Smooth muscle cell (in vitro differentiated cells): ENCODE measurements around the gene PKD1. TPM values are rescaled to one million over a fixed set of nuclear protein-coding genes. Genes with fewer than 3 reads are reported as not detected.

Source experiments
- DNase-seq: peaks from one replicate; lab custom pipeline; 2025; ENCODE audit not compliant: unreplicated experiment; lab: John Stamatoyannopoulos, UW
- H2AFZ ChIP-seq: fragments of 200-600 bp; sonication (generic); 2 replicates; pipeline ENCODE4 v1.6.0; 2016; ENCODE audit warnings: antibody characterized with exemption, low read depth, mild to moderate bottlenecking
- H3F3A ChIP-seq: fragments of 200-600 bp; sonication (generic); 2 replicates; pipeline ENCODE4 v1.6.0; 2017; ENCODE audit warnings: antibody characterized with exemption, low read depth
- H3K27ac ChIP-seq: fragments of 200-600 bp; sonication (generic); 2 replicates; pipeline ENCODE4 v1.5.1; 2016; ENCODE audit warnings: low read depth, mild to moderate bottlenecking
- H3K27me3 ChIP-seq: fragments of 200-600 bp; sonication (generic); 2 replicates; pipeline ENCODE4 v1.6.1; 2016; ENCODE audit warnings: low read depth, mild to moderate bottlenecking
- H3K36me3 ChIP-seq: fragments of 200-600 bp; sonication (generic); 2 replicates; pipeline ENCODE4 v1.5.1; 2016; ENCODE audit warnings: low read depth
- H3K4me1 ChIP-seq: fragments of 200-600 bp; sonication (generic); 2 replicates; pipeline ENCODE4 v1.5.1; 2016; ENCODE audit warnings: low read depth
- H3K4me2 ChIP-seq: fragments of 200-600 bp; sonication (generic); 2 replicates; pipeline ENCODE4 v1.6.0; 2016; ENCODE audit warnings: mild to moderate bottlenecking
- H3K4me3 ChIP-seq: fragments of 200-600 bp; sonication (generic); 2 replicates; pipeline ENCODE4 v1.5.1; 2016; ENCODE audit warnings: mild to moderate bottlenecking
- H3K79me2 ChIP-seq: fragments of 200-600 bp; sonication (generic); 2 replicates; pipeline ENCODE4 v1.6.0; 2016; ENCODE audit warnings: low read depth, mild to moderate bottlenecking
- H3K9ac ChIP-seq: fragments of 200-600 bp; sonication (generic); 2 replicates; pipeline ENCODE4 v1.6.0; 2016; ENCODE audit warnings: low read depth
- H3K9me3 ChIP-seq: fragments of 200-600 bp; sonication (generic); replicated peaks from 2 replicates; pipeline ENCODE4 v1.5.1; 2016; ENCODE audit warnings: low read depth
- H4K20me1 ChIP-seq: fragments of 200-600 bp; sonication (generic); 2 replicates; pipeline ENCODE4 v1.6.0; 2016; ENCODE audit warnings: low read depth
- CTCF ChIP-seq: fragments of 200-600 bp; sonication (generic); IDR thresholded peaks from 2 replicates; pipeline ENCODE4 v1.5.1; 2017; ENCODE audit warnings: borderline replicate concordance, mild to moderate bottlenecking, antibody characterized with exemption; ENCODE audit not compliant: insufficient read depth, poor library complexity, severe bottlenecking
- WGBS: methylation state at CpG from one replicate; pipeline ENCODE4 v1.1.7; 2016; ENCODE audit warnings: low lambda C conversion rate; 5-methylcytosine and 5-hydroxymethylcytosine counted together
- polyA plus RNA-seq: library from polyadenylated mRNA; unstranded; fragments of >200 nt; fragmentation: Nextera tagmentation; extraction: Ambion mirVana; gene quantifications from 2 replicates; pipeline ENCODE4 v1.2.1, GENCODE V29; 2016
- total RNA-seq: library from RNA; depleted of rRNA; stranded (reverse); fragments of >200 nt; gene quantifications from 2 replicates; pipeline ENCODE4 v1.2.3, GENCODE V29; 2014

The PKD1 gene
- total and polyA plus RNA-seq, 2 experiments from 2014 or later, result 47.9 to 70.1 TPM

GRCh38 chr16:2173916-2174315, 38.2 kb upstream of the PKD1 start:
- Histone ChIP-seq H3K27me3 (no peaks in the 10 kb centered on the region), H3K4me3 (no peak overlapping the region), H3F3A (no peaks in the 10 kb centered on the region), H3K79me2 (no peaks in the 10 kb centered on the region), H3K36me3 (no peaks in the 10 kb centered on the region), H2AFZ (no peak overlapping the region), H3K27ac (no peak overlapping the region), H3K4me1 (no peaks in the 10 kb centered on the region), H3K4me2 (no peak overlapping the region), H4K20me1 (peaks cover 6% of the 10 kb centered on the region), H3K9me3 (no peaks in the 10 kb centered on the region), H3K9ac (no peak overlapping the region)
- TF ChIP-seq CTCF, result no peak
- DNase-seq, result no peak
- 96% methylated on average over 4 of the region's 4 CpGs for WGBS

- no peak overlapping the region for H3K9ac ChIP-seq
- no peak for DNase-seq
- H3K27ac ChIP-seq, result no peak overlapping the region
- no peaks in the 10 kb centered on the region for H3K36me3 ChIP-seq
- H3K4me1 ChIP-seq, result no peaks in the 10 kb centered on the region
- H4K20me1 ChIP-seq, result peaks cover 9% of the 10 kb centered on the region
- H3F3A ChIP-seq, result no peaks in the 10 kb centered on the region
- H3K79me2 ChIP-seq, result no peaks in the 10 kb centered on the region
- no peak overlapping the region for H2AFZ ChIP-seq
- no peaks in the 10 kb centered on the region for H3K27me3 ChIP-seq
- TF ChIP-seq CTCF, result no peak
- no peak overlapping the region for H3K4me2 ChIP-seq
- no peaks in the 10 kb centered on the region for H3K9me3 ChIP-seq
- H3K4me3 ChIP-seq, result no peak overlapping the region
- WGBS, result 98% methylated on average over 14 of the region's 14 CpGs
These were observed 37.7 kb upstream of the PKD1 start for GRCh38 chr16:2173366-2173765.

GRCh38 chr16:2172688-2173335, 37.1 kb upstream of the PKD1 start:
- H3K27ac ChIP-seq, result no peak overlapping the region
- H3K4me1 ChIP-seq, result no peaks in the 10 kb centered on the region
- H2AFZ ChIP-seq, result no peak overlapping the region
- DNase-seq, result no peak
- no peak overlapping the region for H3K4me3 ChIP-seq
- H3K9ac ChIP-seq, result no peak overlapping the region
- H3K79me2 ChIP-seq, result no peaks in the 10 kb centered on the region
- H3K36me3 ChIP-seq, result no peaks in the 10 kb centered on the region
- no peak overlapping the region for H3K4me2 ChIP-seq
- peaks cover 14% of the 10 kb centered on the region for H4K20me1 ChIP-seq
- no peaks in the 10 kb centered on the region for H3K9me3 ChIP-seq
- no peaks in the 10 kb centered on the region for H3F3A ChIP-seq
- TF ChIP-seq CTCF, result no peak
- 95% methylated on average over 21 of the region's 29 CpGs for WGBS
- H3K27me3 ChIP-seq, result no peaks in the 10 kb centered on the region

GRCh38 chr16:2171601-2172178, 36.0 kb upstream of the PKD1 start:
- Histone ChIP-seq H3K27ac (no peak overlapping the region), H3K4me2 (no peak overlapping the region), H2AFZ (no peak overlapping the region), H3K79me2 (no peaks in the 10 kb centered on the region), H3F3A (no peaks in the 10 kb centered on the region), H3K4me1 (no peaks in the 10 kb centered on the region), H3K4me3 (no peak overlapping the region), H3K27me3 (no peaks in the 10 kb centered on the region), H3K9me3 (no peaks in the 10 kb centered on the region), H4K20me1 (peaks cover 25% of the 10 kb centered on the region), H3K36me3 (no peaks in the 10 kb centered on the region), H3K9ac (no peak overlapping the region)
- WGBS, result 99% methylated on average over 27 of the region's 28 CpGs
- DNase-seq, result no peak
- TF ChIP-seq CTCF, result no peak
